GM20431 (cell line): ENCODE data around the gene NFIX.

Source experiments
- in situ Hi-C: fragments of 300-500 bp; cut with MseI, MboI; formaldehyde crosslinking; loops from one replicate; pipeline ENCODE4 v1.15.0; 2020; ENCODE audit warnings: low sequenced_read_pairs; ENCODE audit not compliant: unreplicated experiment

Gene NFIX

DNA sequence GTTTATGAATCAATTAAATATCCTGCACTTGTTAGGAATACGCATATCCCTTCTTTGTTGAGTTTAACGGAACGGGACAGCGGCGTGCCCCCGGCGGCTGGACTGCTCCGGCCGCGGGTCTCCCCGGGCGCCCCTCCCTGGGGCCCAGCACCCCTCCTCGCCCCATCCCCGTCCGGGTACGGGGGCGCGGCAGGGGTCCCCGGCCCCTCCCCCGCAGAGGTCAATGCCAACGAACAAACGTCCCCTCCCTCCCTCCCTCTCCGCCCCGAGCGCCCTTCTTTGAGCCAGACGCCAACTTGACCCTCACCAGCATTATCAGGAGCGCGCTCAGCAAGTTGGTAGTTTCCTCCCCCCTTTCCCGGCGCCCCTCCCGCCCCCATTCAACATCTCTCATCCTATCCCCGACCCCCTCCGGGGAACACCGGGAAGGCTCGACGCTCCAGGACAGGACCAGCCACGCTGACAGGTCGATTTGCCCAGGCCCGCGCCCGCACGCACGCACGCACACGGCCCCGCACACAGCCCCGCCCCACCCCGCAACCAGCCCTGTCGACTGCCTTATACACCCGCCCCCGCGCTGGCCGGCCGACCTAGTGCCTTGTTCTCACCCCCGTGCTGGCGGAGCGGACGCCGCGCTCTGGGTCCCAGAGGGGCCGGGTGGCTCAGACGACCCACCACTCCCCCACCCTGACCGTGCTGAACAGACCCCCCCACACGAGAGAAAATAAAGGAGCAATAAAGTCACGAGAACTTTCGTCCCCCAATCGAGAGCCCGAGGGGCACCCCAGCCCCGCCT is 102.4 kb downstream of the NFIX start:
- in situ Hi-C loops = no loop called here

DNA sequence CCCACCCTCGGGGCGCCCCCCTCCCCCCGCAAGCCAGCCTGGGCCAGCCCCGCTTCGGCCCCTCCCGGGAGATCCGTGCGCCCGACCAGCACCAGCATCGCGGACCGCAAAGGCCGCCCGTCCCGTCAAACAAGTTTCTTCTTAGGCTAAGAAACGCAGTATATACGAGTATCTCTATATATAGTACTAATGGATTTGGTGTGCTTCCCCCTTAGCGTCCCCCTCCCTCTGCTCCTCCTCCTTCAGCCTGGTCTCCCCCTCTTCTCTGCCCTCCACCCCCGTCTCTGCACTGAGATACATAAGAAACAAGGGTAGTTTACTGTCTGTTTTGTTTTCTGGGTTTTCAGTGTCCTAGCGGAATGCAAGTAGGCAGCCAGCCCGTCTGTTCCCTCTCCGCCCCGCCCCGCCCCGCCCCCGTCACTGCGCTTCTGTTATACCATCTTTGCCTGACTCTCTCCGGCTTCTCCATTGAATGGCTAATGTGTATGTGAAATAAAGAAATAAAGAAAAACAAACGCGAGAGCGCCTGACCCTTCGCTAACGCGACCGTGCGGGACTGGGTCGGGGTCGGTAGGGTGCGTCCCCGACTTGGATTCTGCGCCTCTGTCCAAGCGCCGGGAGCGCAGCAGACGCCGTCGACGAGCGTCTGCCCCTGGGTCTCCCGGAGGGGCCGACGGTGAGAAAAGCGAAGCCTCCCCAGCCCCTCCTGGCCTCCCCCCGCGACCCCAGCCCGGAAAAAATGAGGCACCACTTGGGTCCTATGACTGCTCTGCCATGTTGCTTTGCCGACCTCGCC is 103.2 kb downstream of the NFIX start:
- in situ Hi-C loops = no loop called here

- in situ Hi-C loops = no loop called here
These were observed 104.1 kb downstream of the NFIX start for GRCh38 chr19:13099073-13099999.

DNA sequence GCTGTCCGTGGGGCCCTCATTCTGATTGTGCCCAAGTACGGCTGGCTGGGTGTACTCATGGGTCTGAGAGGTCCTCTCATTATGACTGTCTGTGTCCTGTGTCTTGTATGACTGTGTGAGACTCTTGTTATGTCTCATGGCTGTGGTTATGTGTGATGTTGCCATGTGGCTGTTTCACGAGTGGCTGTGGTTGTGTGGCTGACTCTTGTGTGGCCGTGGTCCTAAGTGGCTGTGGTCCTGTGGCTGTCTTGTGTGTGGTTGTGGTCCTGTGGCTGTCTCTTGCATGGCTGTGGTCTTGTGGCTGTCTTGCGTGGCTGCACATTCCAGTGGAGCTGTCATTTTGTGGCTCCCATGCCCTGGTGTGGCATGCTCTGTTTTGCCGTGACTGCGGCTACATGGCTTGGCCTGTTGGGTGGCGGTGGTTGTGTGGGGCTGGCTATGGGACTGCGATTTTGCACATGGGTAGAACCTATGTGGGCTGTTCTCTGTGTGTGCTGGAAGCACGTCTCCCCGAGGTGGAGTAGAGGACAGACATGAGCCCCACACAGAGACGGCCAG is 104.8 kb downstream of the NFIX start:
- in situ Hi-C loops = no loop called here

GRCh38 chr19:13100841-13101589 is 105.7 kb downstream of the NFIX start:
- in situ Hi-C loops = no loop called here

DNA sequence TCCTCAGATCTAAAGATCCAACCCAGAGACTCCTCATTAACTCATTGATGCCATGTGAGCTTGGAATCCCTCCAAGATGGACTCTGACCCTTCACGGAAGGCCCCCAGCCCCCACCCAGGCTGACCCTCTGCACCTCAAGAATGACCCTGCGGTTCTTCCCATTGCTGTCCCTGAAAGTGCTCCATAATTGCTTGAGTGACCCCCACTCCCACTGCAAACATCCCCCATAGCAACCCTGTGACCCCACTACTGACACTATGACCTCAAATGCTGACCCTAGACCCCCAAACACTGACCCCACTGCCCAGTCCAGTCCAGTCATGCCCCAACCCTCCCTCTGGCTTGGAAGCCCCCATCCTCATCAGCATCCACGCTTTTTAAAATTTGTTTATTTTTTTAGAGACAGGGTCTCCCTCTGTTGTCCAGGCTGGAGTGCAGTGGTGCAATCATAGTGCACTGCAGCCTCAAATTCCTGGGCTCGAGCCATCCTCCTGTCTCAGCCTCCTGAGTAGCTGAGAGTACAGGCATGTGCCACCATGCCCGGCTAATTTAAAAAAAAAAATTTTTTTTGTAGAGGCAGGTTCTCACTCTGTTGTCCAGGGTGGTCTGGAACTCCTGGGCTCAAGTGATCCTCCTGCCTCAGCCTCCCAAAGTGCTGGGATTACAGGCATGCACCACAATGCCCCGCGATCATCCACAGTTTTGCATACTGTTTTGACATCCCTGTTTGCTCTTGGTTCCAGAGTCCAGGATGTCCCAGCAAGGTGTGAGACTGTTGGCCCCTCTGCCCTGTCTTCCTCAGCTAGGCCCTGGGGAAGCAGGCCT is 106.5 kb downstream of the NFIX start:
- in situ Hi-C loops = no loop called here

- in situ Hi-C loops = no loop called here
These were observed 107.1 kb downstream of the NFIX start for GRCh38 chr19:13102416-13102665.

DNA sequence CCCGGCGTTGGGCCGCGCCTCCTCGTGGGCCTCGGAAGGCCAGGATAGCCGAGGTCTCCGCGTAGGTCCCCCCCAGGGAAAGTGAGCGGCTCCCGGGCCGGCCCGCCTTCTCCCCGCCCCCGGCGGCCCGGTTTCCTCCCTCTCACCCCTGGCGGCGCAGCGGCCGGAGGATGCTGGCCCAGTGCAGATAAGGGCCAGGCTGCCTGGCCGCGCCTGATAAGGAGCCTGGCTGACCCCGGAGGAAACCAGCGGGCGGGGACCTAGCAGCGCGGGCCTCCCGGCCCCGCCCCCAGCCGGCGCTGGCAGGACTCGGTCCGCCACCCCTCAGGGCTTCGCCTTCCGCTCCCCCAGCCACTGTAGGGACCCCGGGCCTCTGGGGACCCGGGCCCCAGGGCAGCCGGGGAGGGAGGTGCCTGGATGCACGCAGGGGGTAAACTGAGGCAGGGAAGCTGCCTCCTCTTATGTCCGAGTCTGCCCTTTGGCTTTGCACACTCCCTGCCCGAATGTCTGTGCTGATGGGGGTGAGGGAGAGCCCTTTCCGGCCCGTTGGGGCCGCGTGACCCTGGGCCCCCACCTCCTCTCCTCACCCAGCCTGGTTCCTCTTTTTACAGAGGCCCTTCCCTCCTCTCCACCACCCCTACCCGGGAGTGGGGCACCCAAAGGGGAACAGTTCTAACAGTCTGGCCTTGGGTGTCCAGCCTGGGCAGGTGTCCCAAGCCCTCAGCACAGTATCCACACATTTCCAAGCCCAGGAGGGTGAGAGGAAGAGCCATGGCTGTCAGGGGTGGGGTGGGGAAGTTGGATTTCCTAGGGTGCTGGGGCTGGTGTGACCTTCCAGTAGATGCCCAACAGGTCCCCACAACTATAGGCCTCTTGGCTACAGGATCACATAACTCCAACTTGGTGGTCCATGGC is 107.6 kb downstream of the NFIX start, which contains the start of gene LYL1:
Gene LYL1, minus strand, starts transcription at position 193 of the 915 bp plus-strand sequence. CDS start 1,687 bp downstream, outside the sequence.
- in situ Hi-C loops = no loop called here

- in situ Hi-C loops = no loop called here
These were observed 108.5 kb downstream of the NFIX start for GRCh38 chr19:13103581-13104359.

DNA sequence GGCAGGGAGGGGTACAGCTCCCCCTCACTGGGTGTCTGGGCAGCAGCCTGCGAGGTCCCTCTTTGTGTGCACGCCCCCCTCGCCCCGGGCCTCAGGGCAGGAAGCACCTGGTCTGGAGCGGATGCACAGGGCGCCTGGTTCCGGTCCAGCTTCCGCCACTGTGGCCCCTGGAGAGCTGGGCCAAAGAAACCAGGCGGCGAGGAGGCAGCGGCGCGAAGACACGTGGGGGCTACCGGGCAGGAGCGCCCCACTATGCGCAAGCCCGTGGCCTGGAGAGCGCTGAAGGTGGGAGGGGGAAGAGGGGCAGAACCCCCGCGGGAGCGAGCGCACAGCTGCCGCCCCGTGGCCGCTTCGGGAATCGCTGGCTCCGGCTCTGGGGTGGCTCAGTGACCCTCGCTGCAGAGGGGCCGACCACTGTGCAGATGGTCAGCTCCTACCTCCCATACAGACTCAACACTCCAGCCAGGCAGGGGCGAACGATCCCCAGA is 109.1 kb downstream of the NFIX start:
- in situ Hi-C loops = no loop called here

DNA sequence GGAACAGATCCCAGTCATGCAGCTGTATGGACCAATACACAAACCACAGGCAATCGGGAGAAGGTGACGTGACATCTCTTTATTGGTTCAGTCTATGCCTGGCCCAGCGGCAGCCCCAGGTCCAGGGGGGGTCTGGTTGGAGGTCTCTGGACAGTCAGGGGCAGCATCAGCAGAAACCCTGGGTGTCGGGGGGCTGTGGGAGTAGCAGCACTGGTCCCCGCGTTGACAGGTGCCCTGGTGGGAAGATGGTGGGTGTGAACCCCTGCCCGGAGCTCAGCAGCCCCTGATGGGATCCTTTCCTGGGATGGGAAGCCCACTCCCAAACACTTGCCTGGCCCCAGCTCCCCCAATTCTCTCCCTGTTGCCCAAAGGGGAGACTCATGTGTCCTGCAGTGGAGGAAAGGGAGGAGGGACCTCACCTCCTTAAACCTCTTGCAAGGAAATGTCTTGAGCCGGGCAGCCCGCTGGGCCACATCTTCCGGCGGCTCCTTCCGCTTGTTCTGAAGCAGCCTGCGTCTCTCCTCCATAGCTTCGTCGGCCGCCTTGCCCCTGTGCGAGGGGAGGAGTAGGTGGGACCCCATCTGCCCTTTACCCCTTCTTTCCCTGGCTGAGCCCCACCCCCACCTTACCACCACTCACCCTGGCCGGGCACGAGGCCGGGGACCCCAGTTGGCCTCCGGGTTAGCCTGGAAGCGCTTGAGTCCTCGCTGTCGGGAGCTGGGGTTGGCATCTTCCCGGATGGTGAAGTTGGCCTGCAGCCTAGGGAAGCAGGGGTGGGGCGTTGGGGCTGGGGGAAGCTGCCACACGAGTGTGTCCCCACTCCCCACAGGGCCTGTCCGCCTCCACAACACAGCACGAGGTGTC is 109.8 kb downstream of the NFIX start:
- in situ Hi-C loops = no loop called here

DNA sequence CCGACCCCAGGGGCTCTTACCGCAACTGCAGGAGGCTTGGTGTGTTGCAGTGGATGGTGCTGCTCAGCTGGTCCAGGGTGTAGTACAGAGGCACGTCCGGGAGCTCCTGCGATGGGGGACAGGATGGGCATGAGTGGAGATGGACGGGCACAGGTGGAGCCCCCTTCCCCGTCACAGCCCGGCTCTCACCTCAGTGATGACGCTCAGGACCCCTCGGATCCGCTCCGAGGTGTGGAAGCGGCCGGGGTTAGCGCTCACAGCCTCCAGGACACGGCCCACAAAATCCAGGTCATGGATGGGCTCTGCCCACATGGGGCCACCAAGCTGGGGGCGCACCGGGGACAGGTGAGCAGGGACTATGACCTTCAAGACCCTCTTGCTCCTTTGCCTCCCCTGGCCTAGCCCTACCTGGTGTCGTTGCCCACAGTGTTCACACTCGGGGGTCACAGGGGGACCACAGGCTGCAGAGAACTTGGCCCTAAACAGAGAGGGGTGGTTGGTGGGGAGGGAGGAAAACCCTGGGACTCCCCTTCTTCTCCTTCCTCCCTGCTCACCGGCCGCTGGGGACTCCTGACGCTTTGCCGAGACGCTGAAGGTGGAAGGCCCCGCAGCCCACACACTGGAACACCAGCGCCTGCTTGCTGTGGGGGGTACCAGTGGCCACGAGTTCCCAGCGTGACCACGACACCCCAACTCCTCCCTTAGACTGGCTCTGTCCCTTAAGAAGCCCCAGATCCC is 114.3 kb downstream of the NFIX start:
- in situ Hi-C loops = no loop called here

GRCh38 chr19:13110099-13110610 is 114.9 kb downstream of the NFIX start:
- in situ Hi-C loops = no loop called here

- in situ Hi-C loops = no loop called here
These were observed 117.3 kb downstream of the NFIX start for GRCh38 chr19:13112555-13112954.

- in situ Hi-C loops = no loop called here
These were observed 120.6 kb downstream of the NFIX start for GRCh38 chr19:13115936-13116281.
